T-helper 2 cell treated with Interferon-gamma antibody and Interleukin-4, amounts not matched to agents 5 μg/mL and 100 μg/mL, for 36 hours (primary cell): ENCODE data around the gene TPRG1L.

Experiments used
- DNase-seq: peaks from one replicate; pipeline ENCODE4 v3.0.0; 2021; ENCODE audit warnings: low spot score
- H3K27ac Mint-ChIP-seq: one replicate; pipeline ENCODE4 v1.8.0; 2021; ENCODE audit warnings: mild to moderate bottlenecking, mixed read lengths
- H3K27me3 Mint-ChIP-seq: one replicate; pipeline ENCODE4 v1.8.0; 2021; ENCODE audit warnings: low read depth, mixed read lengths
- H3K36me3 Mint-ChIP-seq: one replicate; pipeline ENCODE4 v1.8.0; 2021; ENCODE audit warnings: low read depth, mixed read lengths
- H3K4me1 Mint-ChIP-seq: one replicate; pipeline ENCODE4 v1.8.0; 2021; ENCODE audit warnings: low read depth, mixed read lengths
- H3K4me3 Mint-ChIP-seq: one replicate; pipeline ENCODE4 v1.8.0; 2022; ENCODE audit warnings: mild to moderate bottlenecking, moderate library complexity, mixed read lengths
- H3K9me3 Mint-ChIP-seq: one replicate; pipeline ENCODE4 v1.8.0; 2021; ENCODE audit warnings: mixed read lengths

Gene TPRG1L

DNA sequence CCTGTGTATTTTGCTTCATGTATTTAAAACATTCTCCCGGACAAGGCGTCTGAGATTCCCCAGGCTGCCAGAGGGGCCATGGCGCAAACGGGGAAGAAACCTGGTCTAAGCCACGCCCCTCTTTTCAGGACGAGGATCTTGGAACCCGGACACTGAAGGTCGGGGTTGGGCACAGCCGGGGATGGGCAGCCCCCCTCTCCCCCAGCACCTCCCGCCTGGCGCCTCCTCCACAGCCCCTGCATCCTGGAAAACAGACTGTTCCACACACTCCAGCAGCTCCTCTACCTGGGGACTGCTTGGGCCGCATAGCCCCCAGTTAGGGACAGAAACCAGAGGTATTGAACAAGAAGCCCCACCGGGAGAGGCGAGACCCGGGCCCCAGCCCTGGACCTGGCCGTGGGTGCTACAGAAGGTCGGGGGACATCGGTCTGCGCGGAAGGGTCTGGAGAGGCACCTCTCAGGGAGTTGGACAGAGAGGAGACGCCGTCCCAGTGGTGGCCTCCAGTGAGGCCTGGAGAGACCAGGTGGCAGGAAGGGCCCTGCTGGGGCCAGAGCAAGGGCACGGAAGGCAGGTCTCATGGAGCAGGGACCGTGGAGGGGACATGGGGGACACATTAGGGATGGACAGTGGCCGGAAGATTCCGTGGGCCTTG, 32.9 kb downstream of the TPRG1L start:
- no peaks in the 10 kb centered on the region for H3K36me3 Mint-ChIP-seq
- H3K9me3 Mint-ChIP-seq = no peaks in the 10 kb centered on the region
- DNase-seq = no peak
- peaks cover 48% of the 10 kb centered on the region for H3K27me3 Mint-ChIP-seq
- H3K27ac Mint-ChIP-seq = no peak overlapping the region
- H3K4me3 Mint-ChIP-seq = no peak overlapping the region
- no peaks in the 10 kb centered on the region for H3K4me1 Mint-ChIP-seq

DNA sequence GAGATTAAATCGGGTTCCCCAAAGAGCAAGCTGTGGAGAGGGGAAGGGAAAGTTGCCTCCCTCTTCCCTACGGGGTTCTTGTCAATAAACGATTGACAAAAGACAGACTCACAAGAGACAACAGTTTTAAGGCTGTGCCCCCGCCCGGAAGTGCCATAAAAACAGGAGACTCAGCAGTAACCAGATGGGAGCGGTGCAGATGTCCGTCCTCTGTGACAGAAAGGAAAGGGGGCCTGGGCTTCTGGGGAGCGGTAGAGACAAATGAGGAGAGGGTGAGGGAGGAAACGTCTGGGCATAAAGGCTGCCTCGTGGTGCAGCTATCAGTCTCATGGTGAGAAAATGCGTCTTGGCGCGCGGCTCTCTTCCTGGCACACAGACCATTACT, 33.4 kb downstream of the TPRG1L start:
- no peaks in the 10 kb centered on the region for H3K36me3 Mint-ChIP-seq
- DNase-seq = no peak
- H3K9me3 Mint-ChIP-seq = no peaks in the 10 kb centered on the region
- H3K27me3 Mint-ChIP-seq = peaks cover 45% of the 10 kb centered on the region
- no peaks in the 10 kb centered on the region for H3K4me1 Mint-ChIP-seq
- no peak overlapping the region for H3K27ac Mint-ChIP-seq
- no peak overlapping the region for H3K4me3 Mint-ChIP-seq

DNA sequence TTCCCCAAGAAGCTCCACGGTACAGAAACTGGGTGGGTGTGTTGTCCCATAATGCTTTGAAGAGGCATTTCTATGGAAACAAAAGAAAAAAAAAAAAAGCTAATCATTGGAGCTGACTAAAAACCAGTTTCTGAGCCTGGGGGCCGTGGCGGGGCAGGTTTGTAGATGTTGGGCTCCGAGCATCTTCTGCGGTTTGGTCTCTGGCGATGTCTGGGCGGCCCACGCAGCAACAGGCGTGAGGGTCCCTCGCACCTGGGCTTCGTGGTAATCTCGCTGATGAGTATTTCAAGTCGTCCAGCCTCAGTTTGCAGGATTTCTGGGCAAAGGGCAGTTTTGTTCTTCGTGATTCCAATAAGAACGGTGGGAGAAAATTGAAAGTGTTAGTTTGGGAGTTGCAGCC, 34.3 kb downstream of the TPRG1L start:
- Mint-ChIP-seq H3K4me1 (no peaks in the 10 kb centered on the region), H3K4me3 (no peak overlapping the region), H3K9me3 (no peaks in the 10 kb centered on the region), H3K27me3 (peaks cover 36% of the 10 kb centered on the region), H3K36me3 (no peaks in the 10 kb centered on the region), H3K27ac (no peak overlapping the region)
- no peak for DNase-seq

DNA sequence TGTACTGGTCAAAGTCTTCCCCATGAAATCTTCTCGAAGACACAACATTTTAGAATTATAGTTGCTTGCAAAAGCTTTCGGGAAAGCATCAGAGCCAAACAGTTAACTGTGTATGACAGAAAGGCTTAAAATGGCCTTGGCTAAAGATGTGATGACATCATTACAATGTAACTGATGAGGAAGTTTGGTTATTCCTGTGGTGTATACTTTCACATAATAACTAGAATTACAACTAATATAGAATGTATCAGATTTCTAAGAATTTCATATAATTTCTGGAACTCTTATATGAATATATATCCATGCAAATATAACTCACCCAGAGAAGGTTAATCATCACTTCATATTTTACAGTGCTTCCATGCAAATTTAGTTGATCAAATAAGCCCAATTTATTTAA, 35.9 kb downstream of the TPRG1L start:
- Mint-ChIP-seq H3K36me3 (no peaks in the 10 kb centered on the region), H3K27me3 (peaks cover 21% of the 10 kb centered on the region), H3K4me1 (no peaks in the 10 kb centered on the region), H3K4me3 (no peak overlapping the region), H3K27ac (no peak overlapping the region), H3K9me3 (no peaks in the 10 kb centered on the region)
- DNase-seq = no peak

DNA sequence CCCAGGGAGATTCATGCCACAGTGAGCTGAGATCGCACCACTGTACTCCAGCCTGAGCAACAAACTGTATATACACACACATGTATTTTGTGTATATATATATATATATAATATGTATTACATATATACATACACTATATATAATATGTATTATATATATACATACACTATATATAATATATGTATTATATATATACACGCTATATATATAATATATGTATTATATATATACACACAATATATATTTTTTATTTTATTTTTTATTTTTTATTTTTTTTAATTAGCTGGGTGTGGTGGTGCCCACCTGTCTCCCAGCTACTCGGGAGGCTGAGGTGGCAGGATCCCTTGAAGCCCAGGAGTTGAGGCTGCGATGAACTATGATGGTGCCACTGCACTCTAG, 36.8 kb downstream of the TPRG1L start:
- H3K9me3 Mint-ChIP-seq = no peaks in the 10 kb centered on the region
- no peaks in the 10 kb centered on the region for H3K4me1 Mint-ChIP-seq
- H3K36me3 Mint-ChIP-seq = no peaks in the 10 kb centered on the region
- H3K27me3 Mint-ChIP-seq = peaks cover 14% of the 10 kb centered on the region
- DNase-seq = no peak
- H3K4me3 Mint-ChIP-seq = no peak overlapping the region
- no peak overlapping the region for H3K27ac Mint-ChIP-seq

DNA sequence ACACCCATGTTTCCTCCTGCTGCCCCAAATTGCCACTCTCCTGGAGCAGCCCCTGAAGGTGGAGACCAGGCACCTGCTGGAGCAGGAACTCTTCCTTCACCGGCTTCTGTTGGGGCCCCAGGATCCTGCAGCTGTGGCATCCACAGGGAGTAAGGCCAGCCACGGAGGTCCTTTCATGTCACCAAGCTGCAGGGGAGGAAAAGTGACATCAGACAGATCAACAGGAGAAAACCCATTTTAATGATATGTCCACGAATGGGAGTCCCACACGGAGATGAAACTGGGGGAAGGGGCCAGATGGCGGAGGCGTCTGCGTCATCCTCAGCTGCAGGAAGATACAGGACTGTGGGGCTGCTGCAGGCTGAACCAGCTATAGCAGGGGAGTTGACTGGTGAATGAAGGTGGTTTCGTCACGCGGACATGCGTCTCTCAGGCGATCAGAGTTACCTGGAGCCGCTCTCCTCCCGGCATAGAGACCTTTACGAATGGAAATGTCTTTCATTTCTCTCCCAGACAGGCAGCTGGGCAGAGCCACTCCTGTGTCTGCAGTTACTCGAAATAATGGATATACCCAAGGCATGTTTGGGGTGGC, 37.4 kb downstream of the TPRG1L start:
- Mint-ChIP-seq H3K27ac (no peak overlapping the region), H3K4me3 (no peak overlapping the region), H3K36me3 (no peaks in the 10 kb centered on the region), H3K9me3 (no peaks in the 10 kb centered on the region), H3K4me1 (no peaks in the 10 kb centered on the region), H3K27me3 (peaks cover 11% of the 10 kb centered on the region)
- no peak for DNase-seq

DNA sequence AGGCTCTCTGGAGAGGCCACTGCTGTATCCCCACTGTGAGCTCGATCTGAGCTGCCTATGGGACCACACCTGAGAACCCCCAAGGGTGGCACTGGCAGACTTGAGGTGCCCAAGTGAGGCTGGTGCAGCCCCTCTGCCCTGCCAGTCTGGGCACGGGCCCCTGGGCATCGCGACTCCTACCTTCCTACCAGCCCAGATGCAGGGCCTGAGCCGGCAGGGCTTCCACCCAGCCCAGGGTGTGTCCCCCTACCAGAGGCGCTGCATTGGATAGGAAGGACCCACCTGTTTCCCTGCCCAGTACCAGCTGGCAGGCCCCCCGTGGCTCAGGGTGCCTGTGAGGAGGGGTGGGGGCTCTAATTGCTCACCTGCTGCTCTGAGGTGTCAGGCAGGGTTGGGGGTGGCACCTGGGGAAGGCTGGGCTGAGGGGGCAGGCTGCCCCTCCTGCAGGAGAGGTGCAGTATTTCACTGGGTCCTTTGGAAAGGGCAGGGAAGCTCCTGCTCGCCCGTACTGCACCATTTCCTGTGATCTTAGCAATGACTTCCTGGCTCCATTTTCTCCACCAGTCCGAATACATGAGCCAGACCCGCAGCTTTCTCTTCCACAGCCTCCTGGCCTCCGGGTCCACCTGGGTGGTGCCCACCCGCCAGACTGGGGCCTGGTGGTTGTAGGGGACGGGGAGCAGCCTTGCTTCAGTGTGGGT, 39.3 kb downstream of the TPRG1L start:
- no peak for DNase-seq
- no peak overlapping the region for H3K4me3 Mint-ChIP-seq
- H3K27ac Mint-ChIP-seq = no peak overlapping the region
- peaks cover 2% of the 10 kb centered on the region for H3K27me3 Mint-ChIP-seq
- no peaks in the 10 kb centered on the region for H3K36me3 Mint-ChIP-seq
- no peaks in the 10 kb centered on the region for H3K4me1 Mint-ChIP-seq
- H3K9me3 Mint-ChIP-seq = no peaks in the 10 kb centered on the region

DNA sequence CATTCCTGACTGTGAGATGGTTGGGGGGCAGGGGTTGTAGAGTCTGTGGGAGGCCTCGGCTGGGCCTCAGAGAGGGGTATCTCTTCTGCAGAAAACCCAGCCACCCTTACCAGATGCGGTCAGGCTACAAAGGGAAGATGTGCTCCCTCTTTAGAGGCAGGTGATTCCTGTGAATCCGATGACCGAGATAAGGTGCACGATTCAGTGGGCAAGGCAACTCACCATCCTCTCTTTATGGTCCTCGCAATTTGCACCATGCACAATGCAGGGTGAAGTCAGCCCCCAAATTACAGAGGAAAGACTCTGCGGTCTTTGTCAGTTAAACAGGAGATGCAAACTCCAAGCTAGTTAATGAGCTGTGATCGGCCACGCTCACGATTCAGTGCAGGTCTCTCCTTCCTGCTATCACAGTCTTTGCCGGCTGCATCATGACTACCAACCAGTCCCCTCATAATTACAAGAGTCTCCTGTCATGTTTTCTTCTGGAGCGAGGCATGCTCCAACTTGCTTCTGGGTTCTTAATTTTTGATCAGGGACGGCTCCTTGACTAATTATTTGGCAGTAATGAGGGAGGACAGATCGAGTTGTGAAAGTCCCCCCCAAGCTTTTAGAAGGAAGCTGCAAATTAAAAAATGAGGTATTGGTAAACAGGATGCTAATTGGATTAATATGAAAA, 40.0 kb downstream of the TPRG1L start:
- Mint-ChIP-seq H3K4me3 (no peak overlapping the region), H3K9me3 (no peaks in the 10 kb centered on the region), H3K27ac (no peak overlapping the region), H3K27me3 (peaks cover 2% of the 10 kb centered on the region), H3K36me3 (no peaks in the 10 kb centered on the region), H3K4me1 (no peaks in the 10 kb centered on the region)
- DNase-seq = no peak

DNA sequence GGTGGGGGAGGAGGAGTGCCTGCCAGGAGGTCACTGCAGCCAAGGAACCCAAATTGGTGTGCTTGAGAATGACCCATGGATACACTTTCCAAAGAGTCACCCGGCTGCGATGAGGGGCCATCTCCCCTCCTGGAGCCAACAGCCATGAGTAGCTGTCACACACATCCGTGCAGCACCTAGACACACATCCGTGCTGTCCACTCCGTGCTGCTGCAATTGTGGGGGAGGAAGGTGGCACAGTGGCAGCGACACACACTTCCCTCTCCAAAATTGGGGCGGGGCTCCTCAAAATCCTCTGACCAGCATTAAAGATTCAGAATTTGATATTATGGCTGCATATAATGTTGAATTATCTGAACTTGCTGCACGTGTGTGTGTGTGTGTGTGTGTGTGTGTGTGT, 43.3 kb downstream of the TPRG1L start:
- H3K4me3 Mint-ChIP-seq = no peak overlapping the region
- H3K36me3 Mint-ChIP-seq = no peaks in the 10 kb centered on the region
- DNase-seq = no peak
- H3K9me3 Mint-ChIP-seq = no peaks in the 10 kb centered on the region
- peaks cover 2% of the 10 kb centered on the region for H3K27me3 Mint-ChIP-seq
- H3K4me1 Mint-ChIP-seq = no peaks in the 10 kb centered on the region
- no peak overlapping the region for H3K27ac Mint-ChIP-seq

DNA sequence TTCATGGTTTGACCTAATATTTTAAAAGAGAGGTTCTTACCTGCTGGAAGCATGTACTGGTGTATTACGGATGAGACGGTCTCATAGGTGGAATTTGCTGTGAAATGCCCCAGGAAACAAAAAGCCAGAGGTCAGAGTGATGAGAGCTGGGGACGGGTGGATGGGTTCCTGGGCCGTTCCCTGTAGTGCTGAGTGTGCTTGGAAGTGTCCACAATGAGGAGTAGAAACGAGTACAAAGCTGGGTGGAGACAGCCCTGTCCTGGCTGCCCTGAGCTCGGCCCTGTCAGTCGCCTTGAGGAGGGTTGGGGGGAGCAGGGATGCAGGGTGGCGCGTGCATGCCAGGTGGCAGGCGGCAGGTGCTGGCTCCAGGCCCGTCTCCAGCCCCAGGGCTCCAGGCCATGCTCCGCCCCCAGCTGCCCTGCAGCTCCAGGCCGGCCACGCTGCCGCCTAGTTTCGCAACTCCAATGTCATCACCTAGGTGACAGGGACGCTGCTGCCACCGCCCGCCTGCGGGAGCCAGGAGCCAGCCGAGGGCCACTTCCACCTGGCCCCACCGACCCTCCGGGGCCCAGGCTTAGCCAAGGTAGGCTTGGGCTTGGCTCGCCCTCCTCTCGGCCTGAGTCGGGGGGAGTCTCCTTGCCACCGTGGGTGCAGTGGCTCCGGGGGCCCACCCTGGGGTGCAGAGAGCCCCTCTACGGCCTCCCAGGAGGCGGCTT, 43.9 kb downstream of the TPRG1L start:
- Mint-ChIP-seq H3K9me3 (no peaks in the 10 kb centered on the region), H3K4me3 (no peak overlapping the region), H3K27me3 (peaks cover 2% of the 10 kb centered on the region), H3K36me3 (no peaks in the 10 kb centered on the region), H3K27ac (no peak overlapping the region), H3K4me1 (no peaks in the 10 kb centered on the region)
- no peak for DNase-seq

DNA sequence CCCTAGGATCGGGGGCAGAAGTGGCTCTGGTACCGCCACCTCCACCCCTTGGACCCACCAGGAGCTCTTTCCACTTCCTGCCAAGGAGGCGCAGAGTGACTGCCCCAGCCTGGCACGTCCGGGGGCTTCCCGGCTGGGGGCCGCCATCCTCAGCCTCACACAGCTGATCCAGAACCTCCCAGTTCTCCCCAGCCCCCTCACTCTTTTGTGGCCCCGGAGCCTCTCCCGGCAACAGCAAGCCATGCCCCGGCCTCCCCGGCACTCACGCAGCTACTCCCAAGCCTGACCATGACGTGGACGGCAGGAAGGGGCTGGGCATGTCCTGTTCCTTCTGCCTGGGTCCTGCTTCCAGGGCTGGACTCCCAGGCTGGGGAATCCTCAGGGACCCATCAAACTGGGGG, 44.6 kb downstream of the TPRG1L start:
- DNase-seq = no peak
- H3K4me3 Mint-ChIP-seq = no peak overlapping the region
- no peak overlapping the region for H3K27ac Mint-ChIP-seq
- H3K36me3 Mint-ChIP-seq = no peaks in the 10 kb centered on the region
- no peaks in the 10 kb centered on the region for H3K4me1 Mint-ChIP-seq
- peaks cover 2% of the 10 kb centered on the region for H3K27me3 Mint-ChIP-seq
- no peaks in the 10 kb centered on the region for H3K9me3 Mint-ChIP-seq

DNA sequence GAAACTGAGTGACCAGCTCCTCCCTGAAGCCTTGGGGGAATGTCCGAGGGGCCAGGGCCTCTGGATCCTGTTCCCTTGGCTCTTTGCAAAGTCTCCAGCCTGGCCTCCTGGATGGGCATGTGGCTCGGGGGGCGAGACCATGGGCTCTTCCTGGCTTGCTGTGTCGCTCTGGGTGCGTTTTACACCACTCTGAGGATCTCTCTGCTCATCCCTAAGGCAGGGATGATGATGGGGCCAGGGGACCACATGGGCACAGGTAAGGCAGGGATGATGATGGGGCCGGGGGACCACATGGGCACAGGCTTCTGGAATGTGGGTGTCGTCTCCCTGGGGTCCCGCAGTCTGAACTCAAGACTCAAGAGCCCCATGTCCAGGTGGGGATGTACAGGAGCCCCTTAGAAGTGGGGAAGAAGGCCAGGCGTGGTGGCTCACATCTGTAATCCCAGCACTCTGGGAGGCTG, 45.2 kb downstream of the TPRG1L start:
- Mint-ChIP-seq H3K27me3 (peaks cover 2% of the 10 kb centered on the region), H3K36me3 (no peaks in the 10 kb centered on the region), H3K4me1 (no peaks in the 10 kb centered on the region), H3K27ac (no peak overlapping the region), H3K9me3 (no peaks in the 10 kb centered on the region), H3K4me3 (no peak overlapping the region)
- DNase-seq = no peak

DNA sequence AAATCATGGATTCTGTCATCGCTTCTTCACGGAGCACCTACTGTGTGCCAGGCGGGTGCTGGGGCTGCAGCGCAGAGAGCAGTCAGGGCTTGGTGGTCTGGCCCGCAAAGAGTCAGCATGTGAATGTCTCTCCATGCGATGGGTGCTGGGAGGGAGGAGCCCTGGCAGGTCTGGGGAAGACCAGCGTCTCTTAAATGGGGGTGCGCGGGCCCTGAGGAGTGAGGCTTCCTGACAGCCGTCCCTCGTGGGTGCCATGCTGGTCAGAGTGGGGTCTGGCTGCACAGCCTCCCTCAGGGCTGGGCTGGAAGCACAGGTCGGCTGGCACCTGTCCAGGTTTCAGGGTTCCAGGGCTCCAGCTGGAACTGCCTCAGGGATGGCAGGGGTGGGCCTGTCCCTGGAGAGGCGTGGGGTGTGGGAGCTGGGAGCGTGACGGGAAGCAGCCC, 46.0 kb downstream of the TPRG1L start:
- Mint-ChIP-seq H3K27ac (no peak overlapping the region), H3K36me3 (no peaks in the 10 kb centered on the region), H3K4me3 (no peak overlapping the region), H3K9me3 (no peaks in the 10 kb centered on the region), H3K4me1 (no peaks in the 10 kb centered on the region), H3K27me3 (peaks cover 2% of the 10 kb centered on the region)
- DNase-seq = no peak
